IMR-90 (cell line): ENCODE measurements around the gene CERS6. TPM values are rescaled to one million over a fixed set of nuclear protein-coding genes. Genes with fewer than 3 reads are reported as not detected.

Experiments used
- ATAC-seq: fragments of 200-7000 bp; cut with Tn5 transposase; 2 replicates; pipeline ENCODE4 v1.9.1; 2020; ENCODE audit warnings: low read depth, mild to moderate bottlenecking, moderate library complexity
- BruUV-seq: library from RNA; stranded (reverse); fragments of 400-500 nt; replicated peaks from 2 replicates; lab custom pipeline; 2021; lab: Mats Ljungman, UMichigan
- CTCF ChIA-PET: fragments of 300-600 bp; formaldehyde crosslinking; extraction: SDS; loops from one replicate; lab custom pipeline; 2021; ENCODE audit warnings: antibody characterized with exemption; lab: Yijun Ruan, JAX
- POLR2A ChIA-PET: fragments of 300-600 bp; sonication (Branson Sonifier 250); formaldehyde crosslinking; loops from one replicate; lab custom pipeline; 2022; ENCODE audit warnings: antibody characterized with exemption; ENCODE audit not compliant: unreplicated experiment; lab: Charles Lee
- DNase-seq: peaks from one replicate; pipeline ENCODE4 v3.0.0; 2013
- H2AFZ ChIP-seq: replicated peaks from 2 replicates; pipeline ENCODE3; 2013; ENCODE audit warnings: low read length, mild to moderate bottlenecking; ENCODE audit not compliant: poor library complexity
- H2AK5ac ChIP-seq: 2 replicates; pipeline ENCODE4 v1.6.1; 2013; ENCODE audit warnings: low read depth, low read length, inconsistent platforms
- H2AK9ac ChIP-seq: replicated peaks from 2 replicates; pipeline ENCODE3; 2013; ENCODE audit warnings: mild to moderate bottlenecking, low read depth, low read length, moderate library complexity; ENCODE audit not compliant: poor library complexity
- H2BK120ac ChIP-seq: 2 replicates; pipeline ENCODE4 v1.6.1; 2013; ENCODE audit warnings: low read depth, low read length, inconsistent platforms
- H2BK15ac ChIP-seq: 3 replicates; pipeline ENCODE4 v1.6.1; 2013; ENCODE audit warnings: low read depth, low read length, inconsistent platforms
- H2BK20ac ChIP-seq: 2 replicates; pipeline ENCODE4 v1.6.1; 2013; ENCODE audit warnings: low read depth, mild to moderate bottlenecking, inconsistent platforms, low read length, moderate library complexity
- H2BK5ac ChIP-seq: 2 replicates; pipeline ENCODE4 v1.6.1; 2013; ENCODE audit warnings: mild to moderate bottlenecking, low read depth, low read length, inconsistent platforms; ENCODE audit not compliant: poor library complexity, severe bottlenecking
- H3K14ac ChIP-seq: replicated peaks from 2 replicates; pipeline ENCODE4 v1.6.1; 2013; ENCODE audit warnings: low read depth, low read length, inconsistent platforms
- H3K18ac ChIP-seq: 2 replicates; pipeline ENCODE4 v1.6.1; 2013; ENCODE audit warnings: low read depth, low read length, control low read depth
- H3K23ac ChIP-seq: 2 replicates; pipeline ENCODE4 v1.6.1; 2013; ENCODE audit warnings: low read depth, low read length, inconsistent platforms
- H3K27ac ChIP-seq: 2 replicates; pipeline ENCODE4 v1.5.1; 2013; ENCODE audit warnings: mild to moderate bottlenecking, control low read depth, low read length; ENCODE audit not compliant: insufficient read depth
- H3K27me3 ChIP-seq: 2 replicates; pipeline ENCODE4 v1.6.1; 2013; ENCODE audit warnings: low read length; ENCODE audit not compliant: control insufficient read depth, insufficient read depth
- H3K36me3 ChIP-seq: 2 replicates; pipeline ENCODE4 v1.6.1; 2013; ENCODE audit warnings: low read length, mixed read lengths; ENCODE audit not compliant: control insufficient read depth, insufficient read depth
- H3K4ac ChIP-seq: 2 replicates; pipeline ENCODE4 v1.6.1; 2013; ENCODE audit warnings: low read depth, low read length, inconsistent platforms
- H3K4me1 ChIP-seq: 2 replicates; pipeline ENCODE4 v1.6.1; 2013; ENCODE audit warnings: low read length, mixed read lengths; ENCODE audit not compliant: control insufficient read depth, insufficient read depth
- H3K4me2 ChIP-seq: 2 replicates; pipeline ENCODE4 v1.6.1; 2013; ENCODE audit warnings: low read depth, mild to moderate bottlenecking, control low read depth, low read length, moderate library complexity
- H3K4me3 ChIP-seq: 2 replicates; pipeline ENCODE4 v1.5.1; 2013; ENCODE audit warnings: low read depth, mild to moderate bottlenecking, control low read depth, low read length, moderate library complexity; ENCODE audit not compliant: insufficient read depth
- H3K56ac ChIP-seq: 2 replicates; pipeline ENCODE4 v1.6.1; 2013; ENCODE audit warnings: low read length, inconsistent platforms; ENCODE audit not compliant: insufficient read depth; ENCODE audit errors: extremely low read depth
- H3K79me1 ChIP-seq, 2 experiments: 2 replicates each; pipeline ENCODE4 v1.6.1; 2013; ENCODE audit warnings: low read length in 2 of 2, inconsistent platforms in 1 of 2, low read depth in 1 of 2
- H3K9ac ChIP-seq: 2 replicates; pipeline ENCODE4 v1.6.1; 2013; ENCODE audit warnings: low read depth, low read length, control low read depth
- H3K9me1 ChIP-seq: 2 replicates; pipeline ENCODE4 v1.6.1; 2013; ENCODE audit warnings: low read length, inconsistent platforms; ENCODE audit not compliant: insufficient read depth
- H3K9me3 ChIP-seq: 2 replicates; pipeline ENCODE4 v1.6.1; 2013; ENCODE audit warnings: low read length; ENCODE audit not compliant: control insufficient read depth, insufficient read depth
- H4K20me1 ChIP-seq: 2 replicates; pipeline ENCODE4 v1.6.1; 2013; ENCODE audit warnings: low read length, inconsistent platforms; ENCODE audit not compliant: insufficient read depth
- H4K5ac ChIP-seq: 2 replicates; pipeline ENCODE4 v1.6.1; 2013; ENCODE audit warnings: mild to moderate bottlenecking, low read depth, low read length, control low read depth
- H4K8ac ChIP-seq, 2 experiments: 2 replicates each; pipeline ENCODE4 v1.6.1; 2013; ENCODE audit warnings: low read depth in 2 of 2, low read length in 2 of 2, control low read depth in 1 of 2, inconsistent platforms in 1 of 2
- H4K91ac ChIP-seq: 2 replicates; pipeline ENCODE4 v1.6.1; 2013; ENCODE audit warnings: low read depth, low read length, inconsistent platforms; ENCODE audit not compliant: insufficient read depth
- MAFK ChIP-seq: IDR thresholded peaks from 2 replicates; pipeline ENCODE4 v1.6.1; 2012; ENCODE audit warnings: low read depth, low read length, improper control_type of control experiment
- MAZ ChIP-seq: IDR thresholded peaks from 2 replicates; pipeline ENCODE4 v1.6.1; 2012; ENCODE audit warnings: low read depth, mild to moderate bottlenecking, low read length, improper control_type of control experiment, moderate library complexity, borderline replicate concordance
- SMC3 ChIP-seq: fragments of 150-350 bp; IDR thresholded peaks from 2 replicates; pipeline ENCODE4 v1.6.1; 2016; ENCODE audit warnings: low read depth, mild to moderate bottlenecking, antibody characterized with exemption, low read length, moderate library complexity
- WGBS, 2 experiments: methylation state at CpG; one replicate each; pipeline versions ENCODE4 v1.1.5 to v1.1.7; 2013; ENCODE audit warnings: missing lambda C conversion rate in 2 of 2; ENCODE audit not compliant: insufficient read length in 1 of 2; ENCODE audit errors: extremely low coverage in 2 of 2; 5-methylcytosine and 5-hydroxymethylcytosine counted together
- dilution Hi-C: fragments of 300-500 bp; cut with HindIII; formaldehyde crosslinking; loops from one replicate; pipeline ENCODE4 v1.14.3; 2018; ENCODE audit warnings: low sequenced_read_pairs; ENCODE audit not compliant: unreplicated experiment
- in situ Hi-C: fragments of 300-500 bp; cut with MboI; formaldehyde crosslinking; loops from 3 replicates; pipeline ENCODE4 v1.14.3; 2019; ENCODE audit warnings: low sequenced_read_pairs, inconsistent platforms, mixed read lengths
- intact Hi-C: fragments of 100-400 bp; cut with micrococcal nuclease; formaldehyde crosslinking; loops from 2 replicates; pipeline ENCODE4 v1.10.0; 2022
- polyA plus RNA-seq, 3 experiments: library from polyadenylated mRNA; depleted of rRNA; stranded (reverse); fragments of >200 nt; gene quantifications; 2 replicates each; pipeline ENCODE4 v1.2.3, GENCODE V29; 2012; ENCODE audit warnings: low replicate concordance in 1 of 3
- total RNA-seq: library from RNA; depleted of rRNA; stranded (reverse); fragments of >200 nt; gene quantifications from 2 replicates; pipeline ENCODE4 v1.2.3, GENCODE V29; 2012

The CERS6 gene
- total and polyA plus RNA-seq, 2 of the 4 experiments (the other 2 are of a cell fraction), result 2.1 to 5.7 TPM

DNA sequence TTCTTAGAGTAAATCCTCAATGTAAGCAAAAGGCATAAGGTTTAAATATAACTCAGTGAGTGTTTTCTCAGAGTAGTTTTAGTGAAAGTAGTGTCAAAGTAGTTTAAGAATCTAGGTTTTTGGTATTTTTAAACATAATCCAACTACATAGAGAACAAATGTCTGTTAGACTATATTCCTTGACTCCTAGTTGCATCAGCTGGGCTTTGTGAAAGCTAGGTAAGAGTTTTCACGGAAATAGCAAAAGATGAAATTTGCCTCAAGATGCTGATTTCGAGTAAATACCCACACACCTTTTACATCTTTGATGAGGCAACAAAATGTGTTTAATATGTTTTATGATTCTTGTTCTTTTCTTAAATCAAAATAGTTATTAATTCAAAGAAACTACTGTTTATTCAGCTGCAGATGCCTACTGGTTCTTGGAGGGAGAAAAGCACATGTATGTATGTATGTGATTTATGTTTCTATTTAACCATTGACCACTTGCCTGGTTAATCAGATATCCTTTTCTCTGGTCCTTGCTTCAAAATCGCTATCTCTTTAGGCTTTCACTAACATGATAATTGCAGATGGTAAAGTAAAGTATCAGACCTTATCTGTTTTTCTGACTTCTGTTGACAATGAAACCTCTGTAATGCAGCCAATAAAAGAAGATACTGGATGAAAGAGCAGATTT lies 229.0 kb downstream of the CERS6 start:
- Histone ChIP-seq H3K27me3 (no peaks in the 10 kb centered on the region), H4K91ac (no peak overlapping the region), H2AK5ac (no peak overlapping the region), H3K9me3 (no peaks in the 10 kb centered on the region), H2AK9ac (no peak overlapping the region), H2BK20ac (no peak overlapping the region), H3K4me3 (no peak overlapping the region), H3K14ac (no peak overlapping the region), H4K8ac (no peak overlapping the region), H3K18ac (no peak overlapping the region; the same call in 1 of the 2 replicates), H2BK15ac (no peak overlapping the region), H2AFZ (no peak overlapping the region), H2BK120ac (no peak overlapping the region), H2BK5ac (no peak overlapping the region), H3K56ac (no peak overlapping the region), H3K36me3 (no peaks in the 10 kb centered on the region), H3K9ac (no peak overlapping the region), H3K4ac (no peak overlapping the region), H3K23ac (no peak overlapping the region), H3K27ac (no peak overlapping the region), H4K20me1 (no peaks in the 10 kb centered on the region), H3K4me2 (no peak overlapping the region), H3K79me1 (no peaks in the 10 kb centered on the region), H3K9me1 (peaks cover 3% of the 10 kb centered on the region; the same call in 1 of the 2 replicates), H3K4me1 (peaks cover 6% of the 10 kb centered on the region), H4K5ac (no peak overlapping the region)
- ChIA-PET POLR2A (no interaction called here), CTCF (interaction anchor here (1.1 kb wide), 1 partner anchor 10 kb away, joined by 3 read pairs; no protein-coding TSS in a partner anchor)
- in situ Hi-C loops, result no loop called here
- no peak for ATAC-seq
- intact Hi-C loops, result loop anchor here (5.0 kb wide), 1 partner anchor 228 kb away; the partner anchor contains the start of gene CERS6
- BruUV-seq, result no TSS peak
- no peak for DNase-seq
- no peak for TF ChIP-seq MAZ
- no peak for TF ChIP-seq SMC3
- no peak for TF ChIP-seq MAFK
- no CpG with 5 or more reads among the region's 3 CpGs for WGBS, 2 experiments
- dilution Hi-C loops, result no loop called here
